Stimulated activated CD4-positive, alpha-beta T cell treated with anti-CD3 and anti-CD28 coated beads, Interleukin-12 subunit alpha, Interleukin-12 subunit beta, amount 100 ng/mL, for 24 hours (primary cell): ENCODE measurements around the gene SLC9A9.

Source experiments
- DNase-seq, 2 experiments: peaks; one replicate each; pipeline ENCODE4 v3.0.0-alpha.2; 2020; ENCODE audit warnings: low read depth in 2 of 2

The SLC9A9 gene

GRCh38 chr3:143414571-143415253, 433.6 kb downstream of the SLC9A9 start:
- no peak for DNase-seq

- no peak for DNase-seq
Observed at GRCh38 chr3:143413372-143413771, 434.9 kb downstream of the SLC9A9 start.

- no peak for DNase-seq
Observed at GRCh38 chr3:143412084-143412483, 436.2 kb downstream of the SLC9A9 start.

- DNase-seq, result no peak
Observed at GRCh38 chr3:143410259-143410658, 438.0 kb downstream of the SLC9A9 start.

GRCh38 chr3:143408771-143409170, 439.5 kb downstream of the SLC9A9 start:
- no peak for DNase-seq

GRCh38 chr3:143402602-143403001, 445.7 kb downstream of the SLC9A9 start:
- no peak for DNase-seq

- DNase-seq, result no peak
Observed at GRCh38 chr3:143396790-143397189, 451.5 kb downstream of the SLC9A9 start.

GRCh38 chr3:143389388-143389787, 458.9 kb downstream of the SLC9A9 start:
- no peak for DNase-seq

- DNase-seq, result no peak
Observed at GRCh38 chr3:143387425-143387824, 460.8 kb downstream of the SLC9A9 start.

GRCh38 chr3:143384076-143384475, 464.2 kb downstream of the SLC9A9 start:
- DNase-seq, result no peak

- no peak for DNase-seq
Observed at GRCh38 chr3:143383421-143383820, 464.8 kb downstream of the SLC9A9 start.

- no peak for DNase-seq
Observed at GRCh38 chr3:143382816-143383215, 465.5 kb downstream of the SLC9A9 start.

GRCh38 chr3:143380449-143380848, 467.8 kb downstream of the SLC9A9 start:
- DNase-seq, result no peak

GRCh38 chr3:143375698-143376097, 472.6 kb downstream of the SLC9A9 start:
- DNase-seq, result no peak

GRCh38 chr3:143367171-143367570, 481.1 kb downstream of the SLC9A9 start:
- DNase-seq, result no peak

- no peak for DNase-seq
Observed at GRCh38 chr3:143366672-143367071, 481.6 kb downstream of the SLC9A9 start.

GRCh38 chr3:143363949-143364348, 484.3 kb downstream of the SLC9A9 start:
- no peak for DNase-seq

- DNase-seq, result no peak
Observed at GRCh38 chr3:143363276-143363675, 485.0 kb downstream of the SLC9A9 start.

GRCh38 chr3:143362115-143362991, 485.9 kb downstream of the SLC9A9 start:
- DNase-seq, result no peak

- no peak for DNase-seq
Observed at GRCh38 chr3:143361589-143361988, 486.7 kb downstream of the SLC9A9 start.

- DNase-seq, result no peak
Observed at GRCh38 chr3:143360244-143360643, 488.0 kb downstream of the SLC9A9 start.

GRCh38 chr3:143358793-143359491, 489.3 kb downstream of the SLC9A9 start:
- no peak for DNase-seq
